GM10248 (cell line): Measurements from ENCODE around the gene POLA1.

Experiments used
- CTCF ChIA-PET: fragments of 300-600 bp; sonication (Branson Sonifier 250); formaldehyde crosslinking; extraction: SDS; loops from one replicate; lab custom pipeline; 2021; ENCODE audit warnings: antibody characterized with exemption; lab: Yijun Ruan, JAX
- POLR2A ChIA-PET: fragments of 350-650 bp; sonication (Branson Sonifier 250); formaldehyde crosslinking; extraction: SDS; loops from one replicate; lab custom pipeline; 2020; ENCODE audit warnings: antibody characterized with exemption; lab: Yijun Ruan, JAX
- DNase-seq: peaks from one replicate; pipeline ENCODE4 v3.0.0; 2012; ENCODE audit errors: extremely low spot score
- CTCF ChIP-seq: IDR thresholded peaks from 2 replicates; pipeline ENCODE4 v1.5.1; 2012; ENCODE audit warnings: mild to moderate bottlenecking, low read depth; ENCODE audit errors: extremely low read depth, missing control alignments, control extremely low read depth

POLA1 gene

GRCh38 chrX:25007059-25008053 lies 313.6 kb downstream of the POLA1 start:
- CTCF ChIA-PET = interaction anchor here (1.9 to 2.2 kb wide), 2 partner anchors 10 to 13 kb away, joined by 4 to 9 read pairs; no protein-coding TSS in a partner anchor
- POLR2A ChIA-PET = no interaction called here
- no peak for TF ChIP-seq CTCF
- DNase-seq = no peak

GRCh38 chrX:25009407-25009806 lies 315.7 kb downstream of the POLA1 start:
- no peak for DNase-seq
- no peak for TF ChIP-seq CTCF
- CTCF ChIA-PET = interaction anchor here (1.5 to 2.2 kb wide), 4 partner anchors 8 to 171 kb away, joined by 3 to 9 read pairs (median 4); no protein-coding TSS in a partner anchor
- POLR2A ChIA-PET = no interaction called here

GRCh38 chrX:25010784-25011588 lies 317.3 kb downstream of the POLA1 start:
- TF ChIP-seq CTCF = no peak
- no peak for DNase-seq
- ChIA-PET POLR2A (no interaction called here), CTCF (interaction anchor here (1.1 to 2.7 kb wide), 2 partner anchors 10 to 172 kb away, joined by 3 to 16 read pairs; no protein-coding TSS in a partner anchor)

- POLR2A ChIA-PET = no interaction called here
- no peak for DNase-seq
- CTCF ChIA-PET = interaction anchor here (1.1 to 2.7 kb wide), 2 partner anchors 9 to 173 kb away, joined by 3 to 16 read pairs; no protein-coding TSS in a partner anchor
- TF ChIP-seq CTCF = no peak
These were observed 318.1 kb downstream of the POLA1 start for GRCh38 chrX:25011589-25012432.

GRCh38 chrX:25012433-25012735 lies 318.7 kb downstream of the POLA1 start:
- no peak for TF ChIP-seq CTCF

More at GRCh38 chrX:25012433-25012735, 318.7 kb downstream of the POLA1 start:
- no peak for DNase-seq
- ChIA-PET CTCF (interaction anchor here (1.1 to 2.7 kb wide), 2 partner anchors 9 to 174 kb away, joined by 3 to 16 read pairs; no protein-coding TSS in a partner anchor), POLR2A (no interaction called here)
